ENCODE measurements around the gene UTF1. TPM values are rescaled to one million over a fixed set of nuclear protein-coding genes. Genes with fewer than 3 reads are reported as not detected.

Gene UTF1
- total and polyA plus RNA-seq, 2 donors (not counting 1 experiment from before 2014, with no cell fraction given): 0.10 to 0.25 TPM

GRCh38 chr10:133212853-133213494, 17.0 kb upstream of the UTF1 start:
- 77% methylated on average over 20 of the region's 20 CpGs for WGBS (ENCODE audit: insufficient coverage)
- POLR2A ChIA-PET: no interaction called here
- H3K27ac Mint-ChIP-seq: no peak overlapping the region

More at GRCh38 chr10:133212853-133213494, 17.0 kb upstream of the UTF1 start:
- no peaks in the 10 kb centered on the region for H4K20me1 ChIP-seq (ENCODE audit: control insufficient read depth, insufficient read depth, low read length, poor library complexity, severe bottlenecking)
- no peaks in the 10 kb centered on the region for H3K9me3 Mint-ChIP-seq (ENCODE audit: insufficient read depth)
- TF ChIP-seq CTCF (IDR thresholded peaks at IDR 0.05): no peak
- no peak for TF ChIP-seq EZH2 (IDR thresholded peaks at IDR 0.05; ENCODE audit: borderline replicate concordance, insufficient read depth, low read depth, low read length, poor library complexity, severe bottlenecking)
- no peak overlapping the region for H3K4me3 Mint-ChIP-seq
- H3K27ac ChIP-seq (ENCODE audit: low read length in 2 of 2): no peak overlapping the region
- H3K27me3 Mint-ChIP-seq: peaks cover 14% of the 10 kb centered on the region
- H3K4me2 ChIP-seq (replicated peaks; ENCODE audit: low read depth, low read length, poor library complexity, severe bottlenecking): no peak overlapping the region
- H3K9ac ChIP-seq (ENCODE audit: low read length): no peak overlapping the region
- H3K4me1 ChIP-seq (ENCODE audit: control insufficient read depth in 2 of 2, insufficient read depth in 2 of 2, low read length in 2 of 2): no peaks in the 10 kb centered on the region
- H3K4me1 Mint-ChIP-seq: no peaks in the 10 kb centered on the region
- intact Hi-C loops (cut with micrococcal nuclease): no loop called here
- H3K36me3 ChIP-seq (replicated peaks in 1 of 2; ENCODE audit: control extremely low read depth in 1 of 2, control insufficient read depth in 1 of 2, extremely low read depth in 1 of 2, insufficient read depth in 2 of 2, low read length in 1 of 2): no peaks in the 10 kb centered on the region
- H3K79me2 ChIP-seq (ENCODE audit: control insufficient read depth, insufficient read depth, low read length): no peaks in the 10 kb centered on the region
- ATAC-seq (ENCODE audit: low read depth): no peak
- H2AFZ ChIP-seq (ENCODE audit: insufficient read depth, low read depth, low read length, poor library complexity, severe bottlenecking): no peak overlapping the region
- H3K4me3 ChIP-seq (ENCODE audit: control extremely low read depth in 1 of 5, extremely low read depth in 1 of 5, insufficient read depth in 1 of 5, low read depth in 2 of 5, low read length in 4 of 5): no peak overlapping the region
- no peaks in the 10 kb centered on the region for H3K27me3 ChIP-seq (replicated peaks in 1 of 4; ENCODE audit: control extremely low read depth in 1 of 4, control insufficient read depth in 3 of 4, insufficient read depth in 4 of 4, low read length in 3 of 4)
- peaks cover 0 to 7% (median 0%) of the 10 kb centered on the region in 3 donors for H3K9me3 ChIP-seq (ENCODE audit: control extremely low read depth in 1 of 3, control insufficient read depth in 2 of 3, insufficient read depth in 1 of 3, low read length in 2 of 3)
- DNase-seq: no peak
- CTCF ChIA-PET: no interaction called here
